Lower leg skin (tissue), 4 donors: ENCODE data around the gene RIMKLA. TPM values are rescaled to one million over a fixed set of nuclear protein-coding genes. Genes with fewer than 3 reads are reported as not detected.

Experiments used
- DNase-seq, 2 donors: peaks; one replicate each; pipeline ENCODE4 v3.0.0-alpha.2; 2019; ENCODE audit warnings: low spot score in 2 of 2
- H3K4me3 ChIP-seq: fragments of 200-600 bp; sonication (generic); 2 replicates; pipeline ENCODE4 v1.5.1; 2017; ENCODE audit warnings: mild to moderate bottlenecking, low read depth; ENCODE audit not compliant: poor library complexity, severe bottlenecking
- CTCF ChIP-seq, 3 donors: fragments of 450-650 bp; IDR thresholded peaks; one replicate each; pipeline ENCODE4 v1.5.1; 2016; ENCODE audit warnings: antibody characterized with exemption in 3 of 3, mild to moderate bottlenecking in 3 of 3, moderate library complexity in 2 of 3
- POLR2A ChIP-seq, 2 donors: fragments of 450-650 bp; IDR thresholded peaks; one replicate each; pipeline ENCODE4 v1.6.1; 2016 to 2017; ENCODE audit warnings: antibody characterized with exemption in 2 of 2, mild to moderate bottlenecking in 1 of 2, moderate library complexity in 1 of 2
- WGBS, 2 donors: methylation state at CpG; one replicate each; pipeline ENCODE4 v1.1.5; 2018; 5-methylcytosine and 5-hydroxymethylcytosine counted together
- intact Hi-C: fragments of 100-400 bp; cut with DNase I; formaldehyde crosslinking; loops from one replicate; pipeline ENCODE4 v1.15.0; 2023; ENCODE audit warnings: low total_unique reads
- total RNA-seq, 4 donors: library from RNA; depleted of rRNA; stranded (reverse); fragments of >200 nt; gene quantifications; one replicate each; pipeline ENCODE4 v1.1.0, GENCODE V29; 2016

Gene RIMKLA
- total RNA-seq, 4 donors from 2014 or later: 0.04 to 0.34 (median 0.26) TPM; not detected in 1

GRCh38 chr1:42392967-42393848 is 12.6 kb downstream of the RIMKLA start:
- TF ChIP-seq CTCF (IDR thresholded peaks at IDR 0.05) (no peak), POLR2A (IDR thresholded peaks at IDR 0.05) (no peak)
- no peak for DNase-seq
- intact Hi-C loops: no loop called here
- no peak overlapping the region for H3K4me3 ChIP-seq
- 27 to 52% methylated on average over 2 of the region's 2 CpGs for WGBS, 2 donors

- TF ChIP-seq CTCF (IDR thresholded peaks at IDR 0.05): no peak
- TF ChIP-seq POLR2A (IDR thresholded peaks at IDR 0.05): no peak
- WGBS, 2 donors: 76 to 88% methylated on average over 10 of the region's 10 CpGs
- intact Hi-C loops: no loop called here
Observed at GRCh38 chr1:42399315-42400100, 18.9 kb downstream of the RIMKLA start.

DNA sequence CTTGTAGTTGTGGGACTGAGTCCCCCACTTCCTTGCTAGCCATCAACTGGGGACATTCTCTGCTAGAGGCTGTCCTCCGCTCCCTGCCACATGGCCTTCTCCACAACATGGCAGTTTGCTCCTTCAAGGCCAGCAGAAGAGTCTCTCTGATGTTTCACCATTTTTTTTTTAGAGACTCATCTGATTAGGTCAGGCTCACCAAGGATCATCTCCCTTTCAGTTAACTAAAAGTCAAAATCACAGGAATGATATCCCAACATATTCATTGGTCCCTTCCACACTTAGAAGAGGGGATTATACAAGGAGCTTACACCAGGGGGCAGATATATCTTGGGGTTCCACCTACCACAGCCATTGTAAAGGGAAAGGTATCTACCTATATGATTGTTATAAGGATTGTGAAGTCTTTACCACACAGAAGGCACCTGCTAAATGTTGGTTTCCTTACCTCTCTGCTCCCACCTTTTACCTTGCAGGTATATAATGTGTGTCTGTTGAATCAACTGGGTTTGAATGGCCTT is 23.3 kb downstream of the RIMKLA start:
- H3K4me3 ChIP-seq: no peak overlapping the region
- no peak for DNase-seq
- WGBS, 2 donors: 97 to 100% methylated on average over 1 of the region's 1 CpG
- no peak for TF ChIP-seq CTCF (IDR thresholded peaks at IDR 0.05)
- TF ChIP-seq POLR2A (IDR thresholded peaks at IDR 0.05): no peak
- intact Hi-C loops: no loop called here

More at GRCh38 chr1:42399315-42400100, 18.9 kb downstream of the RIMKLA start:
- H3K4me3 ChIP-seq: no peak overlapping the region
- DNase-seq: no peak

DNA sequence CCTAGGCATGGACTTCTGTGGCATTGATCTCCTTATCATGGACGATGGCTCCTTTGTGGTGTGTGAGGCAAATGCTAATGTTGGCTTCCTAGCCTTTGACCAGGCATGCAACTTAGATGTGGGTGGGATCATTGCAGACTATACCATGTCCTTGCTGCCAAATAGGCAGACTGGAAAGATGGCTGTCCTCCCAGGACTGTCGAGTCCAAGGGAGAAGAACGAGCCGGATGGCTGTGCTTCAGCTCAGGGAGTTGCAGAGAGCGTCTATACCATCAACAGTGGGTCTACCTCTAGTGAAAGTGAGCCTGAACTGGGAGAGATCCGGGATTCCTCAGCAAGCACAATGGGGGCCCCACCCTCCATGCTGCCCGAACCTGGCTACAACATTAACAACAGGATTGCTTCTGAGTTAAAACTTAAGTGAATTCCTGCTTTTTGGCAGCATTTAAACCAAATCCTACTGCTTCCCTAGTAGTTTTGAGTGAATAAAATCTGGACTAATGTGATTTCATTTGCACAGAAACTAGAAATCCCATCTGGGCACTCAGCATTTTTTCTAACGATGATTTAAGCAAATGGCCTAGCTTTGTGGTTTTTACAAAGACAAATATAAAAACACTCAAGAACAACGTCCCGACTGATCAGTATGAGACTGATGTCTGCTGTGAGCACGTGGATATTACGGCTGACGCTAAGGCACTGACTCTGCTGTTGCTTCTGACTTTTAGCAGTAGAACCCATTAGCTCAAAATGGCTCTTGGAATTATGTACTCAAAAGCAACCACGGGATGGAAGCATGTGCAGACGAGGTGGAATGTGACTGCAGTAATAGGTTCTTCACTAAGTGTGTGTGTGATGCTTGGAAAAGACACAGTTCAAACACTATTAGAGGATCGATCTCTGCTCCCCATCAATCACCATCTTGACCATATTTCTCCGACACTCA is 34.2 kb downstream of the RIMKLA start:
- no peak for TF ChIP-seq CTCF (IDR thresholded peaks at IDR 0.05)
- TF ChIP-seq POLR2A (IDR thresholded peaks at IDR 0.05): no peak
- DNase-seq: no peak
- WGBS, 2 donors: 82 to 83% methylated on average over 17 of the region's 17 CpGs
- H3K4me3 ChIP-seq: no peak overlapping the region
- intact Hi-C loops: no loop called here

DNA sequence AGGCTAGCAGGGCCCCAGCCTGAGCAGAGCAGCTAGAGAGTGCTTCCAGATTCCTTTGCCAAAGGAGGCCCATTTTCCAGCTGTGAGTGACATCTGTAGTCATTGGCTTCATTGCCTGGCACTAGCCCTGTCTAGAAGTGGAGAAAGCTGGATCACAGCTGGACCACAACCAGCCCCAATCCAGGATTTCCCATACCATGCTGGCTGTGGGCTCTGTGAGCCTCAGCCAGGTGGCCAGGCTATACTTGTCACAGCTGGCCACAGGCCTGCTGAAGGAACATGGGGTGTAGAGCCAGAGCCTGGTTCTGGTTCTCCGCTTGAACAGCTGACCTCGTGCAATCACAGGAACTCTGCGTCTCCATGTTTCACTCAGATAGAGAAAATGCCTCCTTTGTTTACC is 36.6 kb downstream of the RIMKLA start:
- TF ChIP-seq CTCF (IDR thresholded peaks at IDR 0.05) (no peak), POLR2A (IDR thresholded peaks at IDR 0.05) (no peak)
- no peak for DNase-seq
- intact Hi-C loops: no loop called here
- 74 to 75% methylated on average over 3 of the region's 3 CpGs for WGBS, 2 donors
- H3K4me3 ChIP-seq: no peak overlapping the region
